ENCODE data around the gene SMR3B.

- TF ChIP-seq CTCF (conservative IDR thresholded peaks at IDR 0.05 in 1 of 2, IDR thresholded peaks at IDR 0.05 in 1 of 2; ENCODE audit: low read depth in 1 of 2, low read length in 2 of 2) (no peak), EZH2 (IDR thresholded peaks at IDR 0.05; ENCODE audit: low read length, missing control alignments) (no peak)
Measured at GRCh38 chr4:70364002-70364401, 18.9 kb upstream of the SMR3B start.

Measured in fibroblast of lung (primary cell).